ENCODE data around the gene SLC35E1. TPM values are rescaled to one million over a fixed set of nuclear protein-coding genes. Genes with fewer than 3 reads are reported as not detected.

Gene SLC35E1
- total and polyA plus RNA-seq, 9 donors: 17.6 to 39.7 (median 30.2) TPM

DNA sequence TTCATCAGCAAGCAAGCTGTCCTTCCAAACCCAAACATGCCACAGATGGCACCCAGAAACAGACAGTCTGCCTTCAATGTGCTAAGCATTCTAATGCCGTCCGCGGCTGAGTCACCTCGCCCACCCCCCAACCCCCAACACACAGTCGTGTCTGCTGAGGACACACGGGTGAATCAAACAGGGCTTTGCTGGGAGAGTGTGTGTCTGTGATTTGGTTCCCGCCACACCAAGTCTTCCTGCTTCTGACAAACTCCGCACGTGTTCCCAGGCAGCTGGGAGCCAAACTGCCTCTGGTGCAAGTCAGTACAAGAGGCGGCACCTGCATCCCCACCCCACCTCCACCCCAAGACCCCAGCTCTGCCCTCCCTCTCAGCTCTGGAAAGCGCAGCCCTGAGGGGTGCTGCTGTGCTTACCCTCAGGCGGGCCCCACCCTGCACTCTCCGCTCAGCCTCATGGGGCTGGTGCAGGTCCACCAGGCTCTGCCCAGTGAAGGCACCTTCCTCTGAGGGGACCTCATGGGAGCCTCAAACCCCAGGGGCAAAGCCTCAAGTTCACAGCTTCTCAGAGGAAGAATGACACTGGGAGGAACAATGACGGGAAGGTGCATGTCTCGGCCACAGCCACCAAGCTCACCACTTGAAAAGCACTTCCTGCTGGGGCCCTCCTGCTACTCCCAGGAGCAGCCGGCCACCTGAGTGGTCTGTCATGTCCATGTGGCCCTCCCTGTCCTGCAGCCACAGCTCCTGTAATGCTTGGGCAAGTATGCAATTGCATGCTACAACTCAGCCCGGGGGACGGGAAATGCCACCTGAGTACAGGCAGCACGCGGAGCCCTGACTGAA lies 15.0 kb upstream of the SLC35E1 start:
- DNase-seq: no peak
- no peak for TF ChIP-seq CTCF (IDR thresholded peaks at IDR 0.05)
- TF ChIP-seq POLR2A (IDR thresholded peaks at IDR 0.05): no peak
- TF ChIP-seq EP300 (IDR thresholded peaks at IDR 0.05): no peak
- no peaks in the 10 kb centered on the region for H3K27me3 ChIP-seq
- peak overlapping the region in 1 of 2 donors; percentile 26 for H3K27ac ChIP-seq
- peaks cover 24% of the 10 kb centered on the region for H3K4me1 ChIP-seq (ENCODE audit: insufficient read depth)
- no peaks in the 10 kb centered on the region for H3K9me3 ChIP-seq
- no peaks in the 10 kb centered on the region for H3K36me3 ChIP-seq
- WGBS, 3 donors: 46 to 54% (median 48%) methylated on average over 20 of the region's 20 CpGs
- intact Hi-C loops (cut with DNase I): loop anchor here in 1 of 4 donors (5.0 kb wide), 1 partner anchor 35 kb away; no protein-coding TSS in a partner anchor
- H3K4me3 ChIP-seq: no peak overlapping the region

DNA sequence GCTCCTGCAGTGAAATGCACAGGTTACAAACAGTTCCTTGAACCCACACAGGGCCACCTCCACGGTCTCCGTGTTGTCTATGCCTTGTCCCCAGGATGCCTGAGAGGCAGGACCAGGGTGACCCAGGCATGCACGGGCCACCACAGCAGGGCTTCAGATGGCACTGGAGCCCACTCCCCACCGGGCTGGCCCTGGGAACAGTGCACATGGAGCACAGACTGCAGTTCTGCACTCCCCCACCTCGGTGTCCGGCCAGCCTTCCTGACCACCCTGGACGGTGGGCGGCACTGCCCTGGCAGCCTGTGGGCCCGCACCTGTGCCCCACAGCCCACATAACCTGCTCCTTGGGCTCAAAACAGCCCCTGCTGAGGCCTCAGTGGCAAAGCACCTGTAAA lies 14.3 kb upstream of the SLC35E1 start:
- no peak for DNase-seq
- Histone ChIP-seq H3K36me3 (no peaks in the 10 kb centered on the region), H3K27ac (no peak overlapping the region), H3K9me3 (no peaks in the 10 kb centered on the region), H3K4me1 (ENCODE audit: insufficient read depth) (peaks cover 22% of the 10 kb centered on the region), H3K4me3 (no peak overlapping the region), H3K27me3 (no peaks in the 10 kb centered on the region)
- TF ChIP-seq CTCF (IDR thresholded peaks at IDR 0.05): no peak
- no peak for TF ChIP-seq POLR2A (IDR thresholded peaks at IDR 0.05)
- TF ChIP-seq EP300 (IDR thresholded peaks at IDR 0.05): no peak
- intact Hi-C loops (cut with DNase I): loop anchor here in 1 of 4 donors (5.0 kb wide), 1 partner anchor 36 kb away; no protein-coding TSS in a partner anchor
- WGBS, 3 donors: 73 to 86% (median 80%) methylated on average over 8 to 9 of the region's 9 CpGs

- no peak for DNase-seq
- Histone ChIP-seq H3K27ac (no peak overlapping the region), H3K36me3 (no peaks in the 10 kb centered on the region), H3K4me3 (no peak overlapping the region), H3K9me3 (no peaks in the 10 kb centered on the region), H3K4me1 (ENCODE audit: insufficient read depth) (peaks cover 22% of the 10 kb centered on the region), H3K27me3 (no peaks in the 10 kb centered on the region)
- intact Hi-C loops (cut with DNase I): loop anchor here in 1 of 4 donors (5.0 kb wide), 1 partner anchor 36 kb away; no protein-coding TSS in a partner anchor
- 86 to 88% (median 87%) methylated on average over 11 of the region's 11 CpGs for WGBS, 3 donors
- TF ChIP-seq EP300 (IDR thresholded peaks at IDR 0.05): no peak
- no peak for TF ChIP-seq CTCF (IDR thresholded peaks at IDR 0.05)
- TF ChIP-seq POLR2A (IDR thresholded peaks at IDR 0.05): no peak
Measured at GRCh38 chr19:16585808-16586476, 13.7 kb upstream of the SLC35E1 start.

GRCh38 chr19:16585094-16585801 lies 13.0 kb upstream of the SLC35E1 start:
- TF ChIP-seq EP300 (IDR thresholded peaks at IDR 0.05) (no peak), POLR2A (IDR thresholded peaks at IDR 0.05) (no peak), CTCF (IDR thresholded peaks at IDR 0.05) (no peak)
- Histone ChIP-seq H3K27ac (peak overlapping the region in 1 of 2 donors; percentile 1), H3K36me3 (no peaks in the 10 kb centered on the region), H3K9me3 (no peaks in the 10 kb centered on the region), H3K4me3 (no peak overlapping the region), H3K27me3 (no peaks in the 10 kb centered on the region), H3K4me1 (ENCODE audit: insufficient read depth) (peaks cover 22% of the 10 kb centered on the region)
- DNase-seq: no peak
- 76 to 88% (median 84%) methylated on average over 12 to 13 of the region's 13 CpGs for WGBS, 3 donors
- intact Hi-C loops (cut with DNase I): loop anchor here in 1 of 4 donors (5.0 kb wide), 1 partner anchor 37 kb away; no protein-coding TSS in a partner anchor
